SK-N-MC (cell line): ENCODE data around the gene PUS7L.
"Not testable (repeated sequence)": the region's sequence is repeated elsewhere in the genome, so short reads cannot be mapped to it uniquely, and the experiment has no call there.

Source experiments
- DNase-seq: peaks from one replicate; pipeline ENCODE4 v3.0.0-alpha.2; 2011; ENCODE audit warnings: low read depth, low spot score
- H3K27ac ChIP-seq: fragments of 200-600 bp; sonication (generic); 2 replicates; pipeline ENCODE4 v1.5.1; 2016; ENCODE audit warnings: mixed run types
- H3K36me3 ChIP-seq: fragments of 200-600 bp; sonication (generic); 2 replicates; pipeline ENCODE4 v1.6.1; 2017; ENCODE audit warnings: antibody characterized with exemption, low read length, mixed read lengths; ENCODE audit not compliant: insufficient read depth
- H3K4me3 ChIP-seq: fragments of 200-600 bp; sonication (generic); 2 replicates; pipeline ENCODE4 v1.5.1; 2016
- H3K9ac ChIP-seq: fragments of 200-600 bp; sonication (generic); 2 replicates; pipeline ENCODE4 v1.8.0; 2017; ENCODE audit warnings: mixed run types, mixed read lengths; ENCODE audit not compliant: insufficient read length
- H3K9me3 ChIP-seq: fragments of 200-600 bp; sonication (generic); 2 replicates; pipeline ENCODE4 v1.6.1; 2017; ENCODE audit warnings: low read depth, mild to moderate bottlenecking, antibody characterized with exemption, low read length, moderate library complexity, mixed read lengths
- EZH2 ChIP-seq: fragments of 200-600 bp; sonication (generic); IDR thresholded peaks from one replicate; pipeline ENCODE4 v1.6.1; 2017; ENCODE audit warnings: antibody characterized with exemption
- FOXP2 ChIP-seq: optimal IDR thresholded peaks from 2 replicates; pipeline ENCODE3; 2011; ENCODE audit warnings: mild to moderate bottlenecking, moderate library complexity; ENCODE audit not compliant: insufficient read depth; ENCODE audit errors: extremely low read length, control extremely low read depth
- POLR2AphosphoS5 ChIP-seq: IDR thresholded peaks from 2 replicates; pipeline ENCODE4 v1.6.1; 2012; ENCODE audit warnings: mild to moderate bottlenecking, low read depth, low read length, borderline replicate concordance

PUS7L gene

GRCh38 chr12:43736927-43737440 lies 21.6 kb downstream of the PUS7L start:
- Histone ChIP-seq H3K27ac (no peak overlapping the region), H3K4me3 (no peak overlapping the region), H3K9ac (no peak overlapping the region), H3K36me3 (peaks cover 16% of the 10 kb centered on the region), H3K9me3 (no peaks in the 10 kb centered on the region)
- TF ChIP-seq FOXP2 (no peak), EZH2 (no peak), POLR2AphosphoS5 (no peak)
- no peak for DNase-seq

GRCh38 chr12:43733687-43734086 lies 24.9 kb downstream of the PUS7L start:
- Histone ChIP-seq H3K9ac (no peak overlapping the region), H3K36me3 (peaks cover 11% of the 10 kb centered on the region), H3K9me3 (no peaks in the 10 kb centered on the region), H3K27ac (no peak overlapping the region), H3K4me3 (no peak overlapping the region)
- DNase-seq, result no peak
- TF ChIP-seq EZH2 (no peak), FOXP2 (no peak), POLR2AphosphoS5 (no peak)

GRCh38 chr12:43730283-43730682 lies 28.3 kb downstream of the PUS7L start:
- no peak overlapping the region for H3K9ac ChIP-seq
- no peak for DNase-seq
- H3K9me3 ChIP-seq, result no peaks in the 10 kb centered on the region
- H3K36me3 ChIP-seq, result peaks cover 13% of the 10 kb centered on the region; the same call in 1 of the 2 replicates
- TF ChIP-seq POLR2AphosphoS5, result no peak
- TF ChIP-seq EZH2, result no peak
- TF ChIP-seq FOXP2, result no peak
- no peak overlapping the region for H3K27ac ChIP-seq
- no peak overlapping the region for H3K4me3 ChIP-seq

GRCh38 chr12:43728698-43729097 lies 29.9 kb downstream of the PUS7L start:
- Histone ChIP-seq H3K27ac (no peak overlapping the region), H3K9ac (no peak overlapping the region)

GRCh38 chr12:43728117-43728516 lies 30.5 kb downstream of the PUS7L start:
- Histone ChIP-seq H3K4me3 (no peak overlapping the region), H3K9ac (no peak overlapping the region), H3K36me3 (peaks cover 8% of the 10 kb centered on the region; the same call in 1 of the 2 replicates), H3K9me3 (no peaks in the 10 kb centered on the region), H3K27ac (no peak overlapping the region)
- DNase-seq, result no peak
- no peak for TF ChIP-seq FOXP2
- no peak for TF ChIP-seq POLR2AphosphoS5
- no peak for TF ChIP-seq EZH2

More at GRCh38 chr12:43728698-43729097, 29.9 kb downstream of the PUS7L start:
- peaks cover 9% of the 10 kb centered on the region; the same call in 1 of the 2 replicates for H3K36me3 ChIP-seq
- TF ChIP-seq EZH2 (no peak), POLR2AphosphoS5 (no peak), FOXP2 (no peak)
- H3K9me3 ChIP-seq, result no peaks in the 10 kb centered on the region
- no peak for DNase-seq
- no peak overlapping the region for H3K4me3 ChIP-seq

- no peak for TF ChIP-seq FOXP2
- TF ChIP-seq POLR2AphosphoS5, result no peak
- no peak for TF ChIP-seq EZH2
- H3K27ac ChIP-seq, result no peak overlapping the region
- no peak for DNase-seq
- H3K9me3 ChIP-seq, result no peaks in the 10 kb centered on the region
- no peak overlapping the region for H3K9ac ChIP-seq
- H3K36me3 ChIP-seq, result 0 out of 2 replicates have a peak, but pooled peaks cover 5% of the 10 kb centered on the region
- H3K4me3 ChIP-seq, result no peak overlapping the region
These were observed 35.5 kb downstream of the PUS7L start for GRCh38 chr12:43723134-43723533.

- no peaks in the 10 kb centered on the region for H3K9me3 ChIP-seq
- H3K9ac ChIP-seq, result no peak overlapping the region
- DNase-seq, result no peak
- H3K36me3 ChIP-seq, result 0 out of 2 replicates have a peak, but pooled peaks cover 5% of the 10 kb centered on the region
- H3K27ac ChIP-seq, result no peak overlapping the region
- no peak overlapping the region for H3K4me3 ChIP-seq
- no peak for TF ChIP-seq EZH2
- no peak for TF ChIP-seq FOXP2
- TF ChIP-seq POLR2AphosphoS5, result no peak
These were observed 36.0 kb downstream of the PUS7L start for GRCh38 chr12:43722621-43723020.

- TF ChIP-seq POLR2AphosphoS5 (no peak), FOXP2 (no peak), EZH2 (no peak)
- DNase-seq, result no peak
- Histone ChIP-seq H3K9me3 (no peaks in the 10 kb centered on the region), H3K9ac (no peak overlapping the region), H3K27ac (no peak overlapping the region), H3K4me3 (no peak overlapping the region), H3K36me3 (no peaks in the 10 kb centered on the region)
These were observed 47.2 kb downstream of the PUS7L start for GRCh38 chr12:43711348-43711747.

GRCh38 chr12:43703772-43704171 lies 54.8 kb downstream of the PUS7L start:
- not testable (repeated sequence) for H3K4me3 ChIP-seq, H3K9ac ChIP-seq, H3K36me3 ChIP-seq, H3K9me3 ChIP-seq, H3K27ac ChIP-seq, DNase-seq

GRCh38 chr12:43701194-43701593 lies 57.4 kb downstream of the PUS7L start:
- not testable (repeated sequence) for H3K36me3 ChIP-seq, H3K27ac ChIP-seq, H3K9ac ChIP-seq, DNase-seq, H3K9me3 ChIP-seq, H3K4me3 ChIP-seq
